WERI-Rb-1 (cell line): ENCODE results near the gene NT5C1A.

ENCODE experiments used
- DNase-seq: peaks from one replicate; pipeline ENCODE4 v3.0.0-alpha.2; 2020
- H3K27ac ChIP-seq: fragments of 250-450 bp; sonication (Bioruptor Pico); 2 replicates; pipeline ENCODE4 v1.5.1; 2020; ENCODE audit warnings: mild to moderate bottlenecking, moderate library complexity
- H3K27me3 ChIP-seq: fragments of 250-450 bp; sonication (Bioruptor Pico); 2 replicates; pipeline ENCODE4 v1.5.1; 2021; ENCODE audit warnings: mild to moderate bottlenecking, low read depth, moderate library complexity; ENCODE audit not compliant: insufficient read depth, severe bottlenecking
- H3K36me3 ChIP-seq: fragments of 250-450 bp; sonication (Bioruptor Pico); 2 replicates; pipeline ENCODE4 v1.5.1; 2020; ENCODE audit warnings: mild to moderate bottlenecking, moderate library complexity
- H3K4me3 ChIP-seq: 2 replicates; pipeline ENCODE4 v1.5.1; 2011; ENCODE audit warnings: low read depth, mild to moderate bottlenecking, control low read depth, low read length
- H3K9me3 ChIP-seq: fragments of 250-450 bp; sonication (Bioruptor Pico); 2 replicates; pipeline ENCODE4 v1.5.1; 2021; ENCODE audit warnings: mild to moderate bottlenecking, moderate library complexity; ENCODE audit not compliant: severe bottlenecking
- TF ChIP-seq, protein P1 (sequence below): IDR thresholded peaks from 2 replicates; pipeline ENCODE4 v1.5.1; 2011; ENCODE audit warnings: low read depth, mild to moderate bottlenecking, control low read depth, inconsistent platforms, low read length

The NT5C1A gene

DNA sequence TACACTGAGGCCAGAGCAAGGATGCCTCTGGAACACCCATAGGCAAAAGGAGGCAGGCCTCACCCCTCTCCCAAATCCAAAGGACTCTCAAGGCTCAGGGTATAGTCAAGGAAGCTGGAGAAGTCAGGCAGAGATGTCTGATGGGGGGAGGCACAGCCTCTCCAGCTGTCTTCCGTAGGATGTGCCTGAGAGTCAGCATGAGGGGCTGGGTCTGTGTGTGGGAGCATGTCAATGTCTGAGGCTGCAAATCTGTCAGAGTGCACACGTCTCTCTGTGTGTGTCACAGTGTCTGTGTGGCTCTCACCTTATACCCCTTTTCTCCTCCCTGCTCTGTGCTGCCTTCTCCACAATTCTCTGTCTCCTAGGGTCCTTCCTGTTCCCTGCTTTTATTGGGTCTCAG is 15.3 kb upstream of the NT5C1A start:
- H3K27me3 ChIP-seq, result peaks cover 14% of the 10 kb centered on the region

DNA sequence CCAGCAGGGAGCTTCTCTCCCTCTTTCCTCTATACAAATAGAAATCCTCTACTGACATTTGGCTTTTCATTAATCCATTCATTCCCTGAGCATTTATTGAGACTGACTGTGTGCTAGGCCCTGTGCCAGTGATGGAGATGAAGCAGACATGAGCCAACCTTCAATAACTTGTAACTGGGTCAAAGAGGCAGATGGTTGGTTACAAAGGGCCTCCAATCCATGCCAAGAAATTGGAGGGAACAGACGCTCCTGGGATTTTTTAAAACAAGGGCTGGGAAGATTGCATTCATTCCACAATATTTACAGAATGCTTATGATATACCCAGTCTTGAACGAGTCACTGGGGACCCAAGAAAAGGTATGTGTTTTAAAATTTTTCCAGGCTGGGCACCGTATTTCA is 13.2 kb upstream of the NT5C1A start:
- Histone ChIP-seq H3K27me3 (peaks cover under 1% of the 10 kb centered on the region), H3K9me3 (no peaks in the 10 kb centered on the region), H3K36me3 (no peaks in the 10 kb centered on the region), H3K27ac (no peak overlapping the region), H3K4me3 (no peak overlapping the region)
- TF ChIP-seq, protein P1, sequence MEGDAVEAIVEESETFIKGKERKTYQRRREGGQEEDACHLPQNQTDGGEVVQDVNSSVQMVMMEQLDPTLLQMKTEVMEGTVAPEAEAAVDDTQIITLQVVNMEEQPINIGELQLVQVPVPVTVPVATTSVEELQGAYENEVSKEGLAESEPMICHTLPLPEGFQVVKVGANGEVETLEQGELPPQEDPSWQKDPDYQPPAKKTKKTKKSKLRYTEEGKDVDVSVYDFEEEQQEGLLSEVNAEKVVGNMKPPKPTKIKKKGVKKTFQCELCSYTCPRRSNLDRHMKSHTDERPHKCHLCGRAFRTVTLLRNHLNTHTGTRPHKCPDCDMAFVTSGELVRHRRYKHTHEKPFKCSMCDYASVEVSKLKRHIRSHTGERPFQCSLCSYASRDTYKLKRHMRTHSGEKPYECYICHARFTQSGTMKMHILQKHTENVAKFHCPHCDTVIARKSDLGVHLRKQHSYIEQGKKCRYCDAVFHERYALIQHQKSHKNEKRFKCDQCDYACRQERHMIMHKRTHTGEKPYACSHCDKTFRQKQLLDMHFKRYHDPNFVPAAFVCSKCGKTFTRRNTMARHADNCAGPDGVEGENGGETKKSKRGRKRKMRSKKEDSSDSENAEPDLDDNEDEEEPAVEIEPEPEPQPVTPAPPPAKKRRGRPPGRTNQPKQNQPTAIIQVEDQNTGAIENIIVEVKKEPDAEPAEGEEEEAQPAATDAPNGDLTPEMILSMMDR, result no peak
- DNase-seq, result no peak

More for the DNA sequence above, 15.3 kb upstream of the NT5C1A start:
- TF ChIP-seq, protein P1, result no peak
- Histone ChIP-seq H3K27ac (no peak overlapping the region), H3K4me3 (no peak overlapping the region), H3K9me3 (no peaks in the 10 kb centered on the region), H3K36me3 (no peaks in the 10 kb centered on the region)
- DNase-seq, result no peak

DNA sequence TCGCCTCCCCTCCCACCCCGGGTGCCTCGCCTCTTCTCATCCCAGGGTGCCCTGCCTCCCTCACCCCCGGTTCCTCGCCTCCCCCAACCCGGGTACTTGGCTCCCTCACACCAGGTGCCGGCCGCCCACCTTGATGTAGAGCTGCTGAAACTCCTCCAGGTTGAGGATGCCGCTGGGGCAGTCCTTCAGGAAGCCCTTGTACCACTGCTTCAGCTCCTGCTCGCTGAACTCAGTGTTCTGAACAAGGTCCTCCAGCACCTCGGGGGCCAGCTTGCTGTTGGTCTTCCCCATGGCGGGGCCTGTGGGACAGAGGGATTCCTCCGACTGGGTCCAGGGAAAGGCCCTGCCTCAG is 12.4 kb upstream of the NT5C1A start:
- no peak for DNase-seq
- Histone ChIP-seq H3K36me3 (no peaks in the 10 kb centered on the region), H3K27me3 (no peaks in the 10 kb centered on the region), H3K4me3 (no peak overlapping the region), H3K9me3 (no peaks in the 10 kb centered on the region), H3K27ac (no peak overlapping the region)
- TF ChIP-seq, protein P1, result no peak

DNA sequence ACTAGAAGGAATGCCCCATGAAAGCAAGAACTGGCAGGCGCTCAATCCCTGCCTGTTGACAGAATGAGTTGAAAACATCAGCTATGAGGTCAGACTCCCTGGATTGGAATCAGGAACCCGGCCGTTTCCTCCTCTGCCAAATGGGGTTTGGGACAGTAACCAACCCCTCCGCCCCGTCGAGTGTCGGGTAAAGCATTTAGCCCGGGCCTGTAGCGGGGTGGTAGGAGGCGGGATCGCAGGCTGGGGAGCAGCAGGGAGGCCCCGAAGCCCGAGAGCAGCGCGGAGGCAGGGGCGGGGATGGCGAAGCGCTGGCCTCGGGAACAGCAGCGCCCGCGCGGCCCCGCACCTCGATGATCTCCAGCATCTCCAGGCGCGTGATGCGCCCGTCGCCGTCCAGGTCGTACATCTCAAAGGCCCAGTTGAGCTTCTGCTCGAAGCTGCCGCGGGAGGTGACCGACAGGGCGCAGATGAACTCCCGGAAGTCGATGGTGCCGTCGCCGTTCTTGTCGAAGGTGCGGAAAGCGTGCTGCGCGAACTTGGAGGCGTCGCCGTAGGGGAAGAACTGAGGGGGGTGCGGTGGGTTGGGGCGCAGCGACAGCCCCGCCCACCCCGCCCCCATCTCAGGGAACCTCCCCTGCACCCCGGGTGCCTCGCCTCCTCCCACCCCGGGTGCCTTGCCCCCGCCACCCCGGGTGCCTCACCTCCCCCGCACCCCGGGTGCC is 11.8 kb upstream of the NT5C1A start:
- TF ChIP-seq, protein P1, result no peak
- no peak overlapping the region for H3K4me3 ChIP-seq
- H3K36me3 ChIP-seq, result no peaks in the 10 kb centered on the region
- no peaks in the 10 kb centered on the region for H3K9me3 ChIP-seq
- H3K27ac ChIP-seq, result no peak overlapping the region
- no peaks in the 10 kb centered on the region for H3K27me3 ChIP-seq
- no peak for DNase-seq

DNA sequence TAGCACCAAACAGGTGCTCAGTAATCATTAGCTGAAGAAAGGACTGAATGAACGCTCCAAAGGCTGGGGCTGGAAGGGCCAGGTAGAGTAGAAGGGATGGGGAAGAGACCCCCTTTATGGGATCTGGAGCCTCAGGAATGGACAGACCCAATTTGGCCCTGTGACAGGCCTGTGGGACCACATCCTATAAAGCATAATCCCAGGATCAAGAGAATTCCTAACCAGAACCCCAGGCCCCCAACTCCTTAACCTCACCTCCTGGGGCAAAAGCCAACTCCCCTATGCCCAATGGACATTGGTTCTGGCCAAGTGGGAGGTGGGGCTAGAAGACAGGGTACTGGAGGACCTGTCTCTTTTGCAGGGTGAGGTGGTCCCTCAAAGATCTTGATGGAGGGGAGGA is 10.1 kb upstream of the NT5C1A start:
- H3K27ac ChIP-seq, result no peak overlapping the region
- TF ChIP-seq, protein P1, result no peak
- no peaks in the 10 kb centered on the region for H3K36me3 ChIP-seq
- no peak overlapping the region for H3K4me3 ChIP-seq
- no peaks in the 10 kb centered on the region for H3K27me3 ChIP-seq
- H3K9me3 ChIP-seq, result no peaks in the 10 kb centered on the region
- DNase-seq, result no peak

DNA sequence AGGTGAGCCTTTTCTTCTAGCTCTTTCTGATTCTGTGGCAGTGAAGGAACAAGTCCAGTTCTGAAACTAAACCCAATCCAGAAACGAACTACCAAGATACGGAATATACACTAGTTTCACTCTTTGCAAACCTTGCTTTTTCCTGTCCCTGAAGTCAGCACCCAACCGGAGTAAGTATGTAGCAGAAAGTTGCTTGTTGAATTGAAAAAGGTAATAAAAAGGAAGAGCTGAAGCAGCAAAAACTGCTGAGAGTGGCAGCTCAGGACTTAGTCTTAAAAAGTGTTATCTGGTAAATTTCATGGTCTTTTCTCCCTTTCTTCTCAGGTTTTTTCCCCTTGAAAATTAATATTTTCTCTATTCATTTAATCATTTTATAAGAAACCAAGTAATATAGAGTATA is 9.4 kb upstream of the NT5C1A start:
- no peak for DNase-seq
- no peaks in the 10 kb centered on the region for H3K9me3 ChIP-seq
- no peaks in the 10 kb centered on the region for H3K27me3 ChIP-seq
- no peak overlapping the region for H3K27ac ChIP-seq
- TF ChIP-seq, protein P1, result no peak
- no peaks in the 10 kb centered on the region for H3K36me3 ChIP-seq
- no peak overlapping the region for H3K4me3 ChIP-seq
